Cardiac fibroblast (primary cell): ENCODE measurements around the gene GIT2.

Experiments used
- DNase-seq, 2 donors: peaks; one replicate each; pipeline versions ENCODE4 v3.0.0 to v3.0.0-alpha.2; 2010; ENCODE audit warnings: low read depth in 2 of 2
- H3K4me3 ChIP-seq, 2 donors: replicated peaks in 1 of 2; 1 replicate in 1 of 2; 2 replicates in 1 of 2; pipeline ENCODE4 v1.5.1; 2011; ENCODE audit warnings: low read depth in 2 of 2, low read length in 2 of 2, mild to moderate bottlenecking in 2 of 2, moderate library complexity in 1 of 2
- TF ChIP-seq, protein P1 (sequence below): IDR thresholded peaks from one replicate; pipeline ENCODE4 v1.5.1; 2011; ENCODE audit warnings: low read depth, mild to moderate bottlenecking, low read length, inconsistent platforms

GIT2 gene

DNA sequence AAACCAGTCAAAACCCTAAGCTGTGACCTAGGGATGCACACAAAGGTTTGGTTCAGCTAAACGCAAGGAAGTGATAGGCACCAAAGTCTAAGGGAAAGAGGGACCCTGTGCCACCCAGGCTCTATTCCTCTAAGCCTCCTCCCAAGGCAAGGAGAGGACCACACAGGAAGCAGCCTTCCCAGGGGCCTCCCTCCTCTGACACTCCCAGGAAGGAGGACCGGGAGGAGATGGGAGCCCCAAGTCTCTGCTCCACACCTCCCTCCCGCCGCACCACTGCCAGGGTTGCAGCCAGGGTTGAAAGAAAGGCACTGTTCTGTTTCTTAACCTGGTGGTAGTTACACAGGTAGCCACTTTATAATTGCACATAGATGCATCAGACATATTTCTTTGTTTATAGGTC lies 74.2 kb downstream of the GIT2 start:
- TF ChIP-seq, protein P1, sequence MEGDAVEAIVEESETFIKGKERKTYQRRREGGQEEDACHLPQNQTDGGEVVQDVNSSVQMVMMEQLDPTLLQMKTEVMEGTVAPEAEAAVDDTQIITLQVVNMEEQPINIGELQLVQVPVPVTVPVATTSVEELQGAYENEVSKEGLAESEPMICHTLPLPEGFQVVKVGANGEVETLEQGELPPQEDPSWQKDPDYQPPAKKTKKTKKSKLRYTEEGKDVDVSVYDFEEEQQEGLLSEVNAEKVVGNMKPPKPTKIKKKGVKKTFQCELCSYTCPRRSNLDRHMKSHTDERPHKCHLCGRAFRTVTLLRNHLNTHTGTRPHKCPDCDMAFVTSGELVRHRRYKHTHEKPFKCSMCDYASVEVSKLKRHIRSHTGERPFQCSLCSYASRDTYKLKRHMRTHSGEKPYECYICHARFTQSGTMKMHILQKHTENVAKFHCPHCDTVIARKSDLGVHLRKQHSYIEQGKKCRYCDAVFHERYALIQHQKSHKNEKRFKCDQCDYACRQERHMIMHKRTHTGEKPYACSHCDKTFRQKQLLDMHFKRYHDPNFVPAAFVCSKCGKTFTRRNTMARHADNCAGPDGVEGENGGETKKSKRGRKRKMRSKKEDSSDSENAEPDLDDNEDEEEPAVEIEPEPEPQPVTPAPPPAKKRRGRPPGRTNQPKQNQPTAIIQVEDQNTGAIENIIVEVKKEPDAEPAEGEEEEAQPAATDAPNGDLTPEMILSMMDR: no peak
- DNase-seq: no peak
- no peak overlapping the region for H3K4me3 ChIP-seq

DNA sequence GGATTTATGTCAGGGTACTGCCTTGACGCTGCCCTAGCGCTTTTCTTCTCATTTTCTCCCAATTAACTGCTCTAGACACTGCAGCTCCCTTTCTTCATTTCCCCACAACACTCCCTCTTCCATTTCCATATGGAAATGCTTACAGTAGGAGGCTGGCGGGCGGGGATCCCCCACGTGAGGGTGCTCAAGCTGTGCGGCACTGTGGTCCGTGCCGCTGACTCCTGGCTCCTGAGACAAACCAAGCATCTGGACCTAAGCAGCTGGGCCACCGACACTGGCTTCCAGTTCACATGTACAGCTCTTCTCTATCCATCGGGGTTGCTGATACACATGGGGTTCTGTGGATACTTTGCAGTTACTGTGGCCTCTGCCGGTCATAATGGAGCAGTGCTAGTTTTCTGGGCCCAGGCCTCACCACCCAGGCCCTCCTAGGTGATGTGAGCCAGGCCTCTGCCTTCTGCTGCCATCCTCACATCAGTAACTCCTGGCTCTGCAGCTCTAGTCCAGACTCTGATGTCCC lies 75.8 kb downstream of the GIT2 start:
- TF ChIP-seq, protein P1: no peak
- H3K4me3 ChIP-seq: no peak overlapping the region
- no peak for DNase-seq

DNA sequence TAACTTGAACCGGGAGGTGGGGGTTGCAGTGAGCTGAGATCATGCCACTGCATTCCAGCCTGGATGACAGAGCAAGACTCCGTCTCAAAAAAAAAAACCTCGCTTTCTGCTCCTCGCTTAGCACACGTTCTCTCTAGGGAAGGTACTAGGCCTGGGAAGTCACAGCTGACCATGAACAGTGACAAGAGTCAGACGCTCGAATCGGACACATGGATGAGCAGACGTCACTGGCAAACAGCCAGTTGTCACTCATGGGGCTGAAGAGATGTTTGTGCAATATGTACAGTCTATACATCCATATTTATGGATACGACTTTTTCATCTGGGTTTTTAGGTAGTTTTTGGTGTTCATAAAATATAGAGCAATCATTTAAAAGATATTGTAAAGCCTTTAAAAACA lies 76.7 kb downstream of the GIT2 start:
- DNase-seq: peak in 1 of 2 donors; percentile 37
- TF ChIP-seq, protein P1: no peak
- H3K4me3 ChIP-seq: no peak overlapping the region

DNA sequence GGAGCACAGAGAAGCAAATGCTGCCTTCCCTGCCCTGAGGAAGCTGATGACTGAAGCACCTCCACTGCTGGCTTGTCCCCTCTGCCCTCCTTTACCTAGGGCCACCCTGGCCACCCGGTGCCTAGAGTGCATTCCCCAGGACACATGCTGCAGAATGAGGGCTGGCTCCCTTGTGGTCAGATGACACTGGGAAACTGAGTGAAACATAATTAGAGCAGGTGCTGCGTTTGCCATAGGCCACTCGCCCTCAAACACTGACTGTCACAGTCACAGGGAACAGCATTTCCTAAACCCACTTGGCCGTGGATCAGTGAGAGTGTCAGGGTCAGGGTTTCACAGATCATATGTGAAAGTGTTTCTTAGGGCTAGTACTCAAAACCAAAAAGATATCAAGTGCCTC lies 80.1 kb downstream of the GIT2 start:
- H3K4me3 ChIP-seq: no peak overlapping the region
- TF ChIP-seq, protein P1: no peak
- DNase-seq: no peak

DNA sequence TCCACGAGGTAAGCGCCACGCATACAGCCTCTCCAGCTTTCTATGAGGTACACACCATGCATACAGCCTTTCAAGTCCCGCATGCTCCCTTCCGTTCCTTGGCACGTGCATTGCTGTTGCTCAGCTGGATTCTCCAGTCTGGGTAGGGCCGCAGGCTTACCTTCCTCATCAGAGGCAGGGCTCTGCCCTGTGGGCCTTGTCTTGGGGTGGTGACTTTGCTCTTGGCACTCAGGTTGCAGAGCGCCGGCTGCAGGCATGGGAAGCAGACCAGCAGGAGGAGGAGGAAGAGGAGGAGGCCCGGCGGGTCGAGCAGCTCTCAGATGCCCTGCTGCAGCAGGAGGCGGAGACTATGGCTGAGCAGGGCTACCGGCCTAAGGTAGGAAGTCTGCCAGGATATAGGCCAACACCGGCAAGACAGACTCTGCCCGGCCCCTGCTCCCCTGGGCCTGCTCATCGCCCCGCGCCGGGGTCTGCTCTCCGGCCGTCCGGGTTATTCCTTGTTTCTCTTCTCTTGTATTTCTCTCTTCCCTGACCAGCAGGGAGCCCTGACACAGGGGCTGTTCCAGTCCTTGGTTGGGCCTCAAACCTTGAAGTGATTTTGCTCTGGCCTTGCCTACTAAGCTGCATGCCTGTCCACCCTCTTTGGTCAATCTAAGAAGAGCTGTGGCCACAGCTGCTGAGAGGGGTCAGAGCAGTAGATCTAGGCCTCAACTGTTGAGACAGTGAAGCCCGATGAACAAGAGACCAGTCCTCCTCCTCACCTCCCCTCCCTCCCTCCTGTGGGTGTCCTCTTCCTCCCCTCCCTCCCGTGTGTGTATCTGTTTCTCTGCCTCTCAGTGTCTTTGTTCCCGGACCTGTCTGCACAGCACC lies 80.8 kb downstream of the GIT2 start:
- no peak overlapping the region for H3K4me3 ChIP-seq
- TF ChIP-seq, protein P1: no peak
- DNase-seq: no peak

DNA sequence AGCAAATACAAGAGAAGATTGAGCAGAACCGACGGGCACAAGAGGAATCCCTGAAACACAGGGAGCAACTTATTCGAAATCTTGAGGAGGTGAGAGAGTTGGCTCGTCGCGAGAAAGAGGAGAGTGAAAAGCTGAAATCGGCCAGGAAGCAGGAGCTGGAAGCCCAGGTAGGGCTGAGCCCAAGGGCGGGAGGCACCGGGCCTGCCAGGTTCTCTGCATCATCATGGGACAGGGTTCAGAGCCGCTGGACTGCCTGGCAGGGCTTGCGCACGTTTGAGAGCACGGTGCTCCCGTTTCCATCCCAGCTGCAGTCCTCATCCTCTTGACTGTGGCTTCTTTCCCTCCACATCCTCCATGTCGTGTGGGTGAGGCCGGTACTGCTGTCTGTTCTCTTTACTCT lies 81.7 kb downstream of the GIT2 start:
- no peak for DNase-seq
- TF ChIP-seq, protein P1: no peak
- H3K4me3 ChIP-seq: no peak overlapping the region
